Measurements from ENCODE around the gene HRK.

- TF ChIP-seq, protein P1, sequence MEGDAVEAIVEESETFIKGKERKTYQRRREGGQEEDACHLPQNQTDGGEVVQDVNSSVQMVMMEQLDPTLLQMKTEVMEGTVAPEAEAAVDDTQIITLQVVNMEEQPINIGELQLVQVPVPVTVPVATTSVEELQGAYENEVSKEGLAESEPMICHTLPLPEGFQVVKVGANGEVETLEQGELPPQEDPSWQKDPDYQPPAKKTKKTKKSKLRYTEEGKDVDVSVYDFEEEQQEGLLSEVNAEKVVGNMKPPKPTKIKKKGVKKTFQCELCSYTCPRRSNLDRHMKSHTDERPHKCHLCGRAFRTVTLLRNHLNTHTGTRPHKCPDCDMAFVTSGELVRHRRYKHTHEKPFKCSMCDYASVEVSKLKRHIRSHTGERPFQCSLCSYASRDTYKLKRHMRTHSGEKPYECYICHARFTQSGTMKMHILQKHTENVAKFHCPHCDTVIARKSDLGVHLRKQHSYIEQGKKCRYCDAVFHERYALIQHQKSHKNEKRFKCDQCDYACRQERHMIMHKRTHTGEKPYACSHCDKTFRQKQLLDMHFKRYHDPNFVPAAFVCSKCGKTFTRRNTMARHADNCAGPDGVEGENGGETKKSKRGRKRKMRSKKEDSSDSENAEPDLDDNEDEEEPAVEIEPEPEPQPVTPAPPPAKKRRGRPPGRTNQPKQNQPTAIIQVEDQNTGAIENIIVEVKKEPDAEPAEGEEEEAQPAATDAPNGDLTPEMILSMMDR (IDR thresholded peaks at IDR 0.05; ENCODE audit: low read depth, low read length): no peak
- no peak for TF ChIP-seq EZH2phosphoT487 (IDR thresholded peaks at IDR 0.05; ENCODE audit: low read depth)
Observed at GRCh38 chr12:116887244-116887643, 6.0 kb upstream of the HRK start.
